Kidney (tissue), 14 donors: ENCODE data around the gene ZC3H15. TPM values are rescaled to one million over a fixed set of nuclear protein-coding genes. Genes with fewer than 3 reads are reported as not detected.

ENCODE experiments used
- DNase-seq, 5 donors: peaks; one replicate each; pipeline ENCODE4 v3.0.0-alpha.2; 2013 to 2020
- FAIRE-seq: peaks from 2 replicates; lab custom pipeline; 2012; peaks lifted over from hg19 to GRCh38; lab: Jason Lieb, UNC
- H3K27ac ChIP-seq, 2 donors: one replicate each; pipeline ENCODE4 v1.7.0; 2013; ENCODE audit warnings: low read depth in 2 of 2, low read length in 2 of 2, inconsistent platforms in 1 of 2
- H3K27me3 ChIP-seq: one replicate; pipeline ENCODE4 v1.7.1; 2013; ENCODE audit warnings: low read length, inconsistent platforms; ENCODE audit not compliant: control insufficient read depth, insufficient read depth
- H3K36me3 ChIP-seq, 3 donors: one replicate each; pipeline versions ENCODE4 v1.7.0 to v1.7.1; 2013; ENCODE audit warnings: low read length in 3 of 3, control low read depth in 1 of 3, inconsistent platforms in 1 of 3; ENCODE audit not compliant: insufficient read depth in 3 of 3, control insufficient read depth in 2 of 3
- H3K4me1 ChIP-seq, 3 donors: one replicate each; pipeline versions ENCODE4 v1.7.0 to v1.7.1; 2013; ENCODE audit warnings: low read length in 3 of 3, inconsistent platforms in 1 of 3, low read depth in 1 of 3; ENCODE audit not compliant: control insufficient read depth in 2 of 3, insufficient read depth in 2 of 3
- H3K4me3 ChIP-seq, 3 donors: one replicate each; pipeline versions ENCODE4 v1.7.0 to v1.8.1; 2013; ENCODE audit warnings: low read length in 3 of 3, control low read depth in 1 of 3, inconsistent platforms in 1 of 3
- H3K9ac ChIP-seq, 3 donors: one replicate each; pipeline versions ENCODE4 v1.7.0 to v1.7.1; 2013; ENCODE audit warnings: low read length in 3 of 3, control low read depth in 1 of 3, inconsistent platforms in 1 of 3
- H3K9me3 ChIP-seq, 3 donors: one replicate each; pipeline versions ENCODE4 v1.7.0 to v1.7.1; 2013; ENCODE audit warnings: low read length in 3 of 3, control low read depth in 1 of 3, inconsistent platforms in 1 of 3; ENCODE audit not compliant: control insufficient read depth in 2 of 3, insufficient read depth in 1 of 3
- intact Hi-C: fragments of 100-400 bp; cut with DNase I; formaldehyde crosslinking; loops from one replicate; pipeline ENCODE4 v1.11.1; 2022
- polyA plus RNA-seq: library from polyadenylated mRNA; stranded (reverse); fragments of 350-450 nt; fragmentation: Illumina TruSeq; extraction: RNeasy Lipid Tissue Mini Kit (QIAGEN cat#74804); gene quantifications from one replicate; pipeline ENCODE4 v1.2.3, GENCODE V29; 2014; ENCODE audit warnings: low read depth, low replicate concordance; ENCODE audit not compliant: insufficient read depth
- total RNA-seq: library from RNA; stranded (reverse); fragmentation: NEBNext Ultra II Directional; extraction: Animal tissue kit (Norgen Biotek cat#: 25700); gene quantifications from one replicate; pipeline ENCODE4 v1.2.1, GENCODE V29; 2021
- TF ChIP-seq, protein P1 (sequence below): IDR thresholded peaks from 3 replicates; pipeline ENCODE4 v1.5.1; 2012; ENCODE audit warnings: mild to moderate bottlenecking, moderate library complexity, borderline replicate concordance; ENCODE audit not compliant: insufficient read depth; ENCODE audit errors: extremely low read depth
- donor health status: control.
- donor health status: control.
- donor health status: control.
- donor health status: control.
- donor health status: control.
- donor health status: DM: yes; HTN: yes; CAD: no.
- donor health status: Normal renal cell carcinoma (clear cell type).

The ZC3H15 gene
- total and polyA plus RNA-seq, 2 donors from 2014 or later = 45.3 to 51.5 TPM

DNA sequence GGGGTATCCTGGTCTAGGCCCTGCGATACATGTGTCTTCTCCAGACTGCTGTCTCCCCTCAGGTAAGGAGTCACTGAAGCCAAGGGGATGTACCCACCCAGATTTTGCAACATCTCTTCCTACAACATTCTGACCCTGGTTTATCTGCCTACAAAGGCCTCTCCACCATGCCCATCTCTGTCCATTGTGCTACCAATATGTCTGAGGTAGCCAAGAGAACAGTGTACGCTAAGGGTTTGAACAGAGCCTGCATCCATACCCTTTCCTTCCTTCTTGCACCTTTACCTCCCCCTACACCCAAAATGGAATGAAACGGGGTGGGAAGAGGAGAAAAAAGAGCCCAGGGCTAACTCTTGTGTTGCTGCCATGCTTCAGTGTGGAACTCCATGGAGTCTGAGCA is 11.9 kb downstream of the ZC3H15 start:
- TF ChIP-seq, protein P1, sequence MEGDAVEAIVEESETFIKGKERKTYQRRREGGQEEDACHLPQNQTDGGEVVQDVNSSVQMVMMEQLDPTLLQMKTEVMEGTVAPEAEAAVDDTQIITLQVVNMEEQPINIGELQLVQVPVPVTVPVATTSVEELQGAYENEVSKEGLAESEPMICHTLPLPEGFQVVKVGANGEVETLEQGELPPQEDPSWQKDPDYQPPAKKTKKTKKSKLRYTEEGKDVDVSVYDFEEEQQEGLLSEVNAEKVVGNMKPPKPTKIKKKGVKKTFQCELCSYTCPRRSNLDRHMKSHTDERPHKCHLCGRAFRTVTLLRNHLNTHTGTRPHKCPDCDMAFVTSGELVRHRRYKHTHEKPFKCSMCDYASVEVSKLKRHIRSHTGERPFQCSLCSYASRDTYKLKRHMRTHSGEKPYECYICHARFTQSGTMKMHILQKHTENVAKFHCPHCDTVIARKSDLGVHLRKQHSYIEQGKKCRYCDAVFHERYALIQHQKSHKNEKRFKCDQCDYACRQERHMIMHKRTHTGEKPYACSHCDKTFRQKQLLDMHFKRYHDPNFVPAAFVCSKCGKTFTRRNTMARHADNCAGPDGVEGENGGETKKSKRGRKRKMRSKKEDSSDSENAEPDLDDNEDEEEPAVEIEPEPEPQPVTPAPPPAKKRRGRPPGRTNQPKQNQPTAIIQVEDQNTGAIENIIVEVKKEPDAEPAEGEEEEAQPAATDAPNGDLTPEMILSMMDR = no peak

DNA sequence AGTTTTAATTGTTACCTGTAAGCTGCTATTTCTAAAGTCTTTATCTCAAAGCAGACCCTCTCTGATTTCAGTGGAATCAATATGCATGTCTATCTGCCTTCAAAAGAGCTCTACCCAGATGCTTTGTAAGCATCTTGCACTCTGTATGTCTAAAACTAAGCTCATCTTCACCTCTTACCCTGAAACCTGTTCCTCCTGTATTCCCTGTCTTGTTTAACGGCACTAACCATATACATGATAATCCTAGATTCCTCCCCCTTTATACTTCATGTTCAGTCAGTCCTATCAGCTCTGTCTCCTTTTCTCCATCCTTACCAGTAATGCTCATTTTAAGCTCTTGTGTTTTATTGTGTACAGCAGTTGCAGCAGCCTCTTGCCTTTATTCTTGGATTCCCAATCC is 12.8 kb downstream of the ZC3H15 start:
- no peak for DNase-seq
- Histone ChIP-seq H3K27me3 (no peaks in the 10 kb centered on the region), H3K9me3 (no peaks in the 10 kb centered on the region), H3K4me3 (no peak overlapping the region), H3K36me3 (peaks cover 12 to 25% (median 18%) of the 10 kb centered on the region in 3 donors), H3K27ac (no peak overlapping the region), H3K4me1 (no peaks in the 10 kb centered on the region), H3K9ac (no peak overlapping the region)
- intact Hi-C loops = no loop called here
- TF ChIP-seq, protein P1 = no peak
- FAIRE-seq = no peak

More for the DNA sequence above, 11.9 kb downstream of the ZC3H15 start:
- no peaks in the 10 kb centered on the region for H3K9me3 ChIP-seq
- no peaks in the 10 kb centered on the region for H3K27me3 ChIP-seq
- H3K4me3 ChIP-seq = no peak overlapping the region
- H3K27ac ChIP-seq = no peak overlapping the region
- intact Hi-C loops = no loop called here
- no peaks in the 10 kb centered on the region for H3K4me1 ChIP-seq
- DNase-seq = no peak
- FAIRE-seq = no peak
- H3K36me3 ChIP-seq = peaks cover 12 to 25% (median 18%) of the 10 kb centered on the region in 3 donors
- H3K9ac ChIP-seq = no peak overlapping the region

DNA sequence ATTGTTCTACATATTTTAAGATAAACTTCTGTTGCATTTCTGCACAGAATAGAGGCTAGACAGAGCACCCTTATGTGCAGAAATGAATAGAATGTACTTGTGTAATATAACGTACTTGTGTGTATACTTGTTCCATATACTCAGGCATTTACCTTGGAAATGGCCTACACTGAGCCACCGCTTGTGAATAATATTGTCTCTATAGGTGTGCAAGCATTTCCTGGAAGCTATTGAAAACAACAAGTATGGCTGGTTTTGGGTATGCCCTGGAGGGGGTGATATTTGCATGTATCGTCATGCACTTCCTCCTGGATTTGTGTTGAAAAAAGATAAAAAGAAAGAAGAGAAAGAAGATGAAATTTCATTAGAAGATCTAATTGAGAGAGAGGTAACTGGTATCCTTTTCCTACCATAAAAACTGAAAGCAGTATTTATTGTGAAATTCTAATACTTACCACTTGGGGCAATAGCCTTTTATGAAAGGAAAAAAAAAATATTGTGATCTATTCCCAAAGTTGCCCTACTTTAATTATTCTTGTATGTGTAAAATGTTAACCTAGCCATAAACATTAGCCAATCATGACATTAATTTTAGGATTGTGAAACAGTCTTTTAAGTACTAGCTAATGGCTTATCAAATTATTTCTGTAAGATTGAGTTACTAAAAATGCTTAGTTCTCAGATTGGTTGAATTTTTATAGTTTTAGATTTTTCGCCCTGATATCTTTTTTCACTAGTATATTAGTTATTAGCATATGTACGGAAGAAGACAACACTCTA is 18.0 kb downstream of the ZC3H15 start:
- FAIRE-seq = peak; percentile 92
- Histone ChIP-seq H3K4me3 (no peak overlapping the region), H3K27ac (no peak overlapping the region), H3K9me3 (no peaks in the 10 kb centered on the region), H3K27me3 (no peaks in the 10 kb centered on the region), H3K9ac (no peak overlapping the region), H3K4me1 (no peaks in the 10 kb centered on the region), H3K36me3 (peaks cover 13 to 35% (median 31%) of the 10 kb centered on the region in 3 donors)
- intact Hi-C loops = loop anchor here (10.0 kb wide), 1 partner anchor 141 kb away; no protein-coding TSS in a partner anchor
- peak in 1 of 5 donors; percentile 52 for DNase-seq
- TF ChIP-seq, protein P1 = peak; percentile 32
